ENCODE measurements around the gene TIFAB.

DNA sequence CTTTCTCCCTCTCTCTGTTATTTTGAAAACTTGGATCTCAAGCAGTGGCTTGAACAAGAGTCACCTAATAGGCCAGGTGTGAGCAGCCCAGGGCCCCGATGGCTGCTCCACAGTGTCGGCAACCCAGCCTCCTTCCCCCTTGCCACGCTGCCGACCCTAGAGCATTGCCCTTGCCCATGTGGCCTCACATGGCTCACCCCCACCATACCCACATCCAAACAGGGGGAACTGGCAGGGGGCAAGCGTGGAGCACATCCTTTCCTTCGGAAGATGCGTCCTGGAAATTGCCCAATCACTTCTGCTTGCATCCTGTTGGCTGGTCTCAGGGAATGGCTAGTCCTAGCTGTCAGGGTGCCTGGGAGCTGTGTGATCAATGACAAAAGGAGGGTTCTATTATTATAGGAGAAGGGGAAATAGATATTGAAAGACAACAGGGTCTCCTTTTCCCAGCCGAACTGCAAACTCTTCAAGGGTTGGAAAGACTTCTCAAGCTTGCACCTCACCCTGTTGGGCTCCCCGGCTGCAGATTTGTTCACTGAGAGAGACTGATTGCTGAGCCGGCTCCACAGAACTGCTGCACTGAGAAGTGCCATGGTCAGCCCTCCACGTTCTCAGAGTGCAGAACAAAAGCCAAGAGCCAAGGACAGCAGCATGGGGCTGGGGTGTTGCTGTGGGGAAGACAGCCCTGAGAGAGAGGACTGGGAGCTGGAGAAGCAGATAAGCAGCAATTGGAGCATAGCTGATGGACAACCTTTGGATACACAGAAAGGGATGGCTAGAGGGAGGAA is 8.3 kb upstream of the TIFAB start:
- TF ChIP-seq, protein P1, sequence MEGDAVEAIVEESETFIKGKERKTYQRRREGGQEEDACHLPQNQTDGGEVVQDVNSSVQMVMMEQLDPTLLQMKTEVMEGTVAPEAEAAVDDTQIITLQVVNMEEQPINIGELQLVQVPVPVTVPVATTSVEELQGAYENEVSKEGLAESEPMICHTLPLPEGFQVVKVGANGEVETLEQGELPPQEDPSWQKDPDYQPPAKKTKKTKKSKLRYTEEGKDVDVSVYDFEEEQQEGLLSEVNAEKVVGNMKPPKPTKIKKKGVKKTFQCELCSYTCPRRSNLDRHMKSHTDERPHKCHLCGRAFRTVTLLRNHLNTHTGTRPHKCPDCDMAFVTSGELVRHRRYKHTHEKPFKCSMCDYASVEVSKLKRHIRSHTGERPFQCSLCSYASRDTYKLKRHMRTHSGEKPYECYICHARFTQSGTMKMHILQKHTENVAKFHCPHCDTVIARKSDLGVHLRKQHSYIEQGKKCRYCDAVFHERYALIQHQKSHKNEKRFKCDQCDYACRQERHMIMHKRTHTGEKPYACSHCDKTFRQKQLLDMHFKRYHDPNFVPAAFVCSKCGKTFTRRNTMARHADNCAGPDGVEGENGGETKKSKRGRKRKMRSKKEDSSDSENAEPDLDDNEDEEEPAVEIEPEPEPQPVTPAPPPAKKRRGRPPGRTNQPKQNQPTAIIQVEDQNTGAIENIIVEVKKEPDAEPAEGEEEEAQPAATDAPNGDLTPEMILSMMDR (IDR thresholded peaks at IDR 0.05): no peak
- no peak for TF ChIP-seq POLR2A (IDR thresholded peaks at IDR 0.05)
- no peak for TF ChIP-seq POLR2AphosphoS5 (IDR thresholded peaks at IDR 0.05; ENCODE audit: insufficient read depth in 1 of 2, low read depth in 1 of 2)
